Stomach (tissue), 9 donors: ENCODE data around the gene ELOVL5. TPM values are rescaled to one million over a fixed set of nuclear protein-coding genes. Genes with fewer than 3 reads are reported as not detected.

Source experiments
- DNase-seq, 2 donors: peaks; one replicate each; pipeline versions ENCODE4 v3.0.0 to v3.0.0-alpha.2; 2013 to 2019
- H3K27ac ChIP-seq, 5 donors: fragments of 200-600 bp in 4 of 5; sonication (generic) in 4 of 5; one replicate each; pipeline ENCODE4 v1.5.1; 2013 to 2019; ENCODE audit warnings: mild to moderate bottlenecking in 1 of 5, moderate library complexity in 1 of 5
- H3K27me3 ChIP-seq, 3 donors: fragments of 200-600 bp; sonication (generic); one replicate each; pipeline ENCODE4 v1.5.1; 2017 to 2019; ENCODE audit warnings: mixed run types in 1 of 3
- H3K36me3 ChIP-seq, 4 donors: fragments of 200-600 bp; sonication (generic); 1 replicate in 3 of 4; 2 replicates in 1 of 4; pipeline ENCODE4 v1.5.1; 2016 to 2019
- H3K4me1 ChIP-seq, 4 donors: fragments of 200-600 bp; sonication (generic); one replicate each; pipeline ENCODE4 v1.5.1; 2016 to 2019
- H3K4me3 ChIP-seq, 4 donors: fragments of 200-600 bp; sonication (generic) in 3 of 4; one replicate each; pipeline ENCODE4 v1.5.1; 2016 to 2019; ENCODE audit warnings: mild to moderate bottlenecking in 1 of 4
- H3K9me3 ChIP-seq, 4 donors: fragments of 200-600 bp; sonication (generic); one replicate each; pipeline ENCODE4 v1.5.1; 2016 to 2019
- EP300 ChIP-seq: sonication (generic); formaldehyde crosslinking; IDR thresholded peaks from one replicate; pipeline ENCODE4 v1.6.1; 2017; ENCODE audit warnings: antibody characterized with exemption
- POLR2A ChIP-seq, 4 donors: fragments of 450-650 bp; IDR thresholded peaks; one replicate each; pipeline ENCODE4 v1.6.1; 2016; ENCODE audit warnings: antibody characterized with exemption in 4 of 4, control low read depth in 2 of 4, mild to moderate bottlenecking in 1 of 4, moderate library complexity in 1 of 4
- POLR2AphosphoS5 ChIP-seq, 3 donors: sonication (generic); formaldehyde crosslinking; IDR thresholded peaks; one replicate each; pipeline ENCODE4 v1.6.1; 2016; ENCODE audit warnings: antibody characterized with exemption in 3 of 3
- WGBS, 5 donors: extraction: QIAGEN DNeasy Blood & Tissue Kit in 3 of 5; methylation state at CpG; one replicate each; pipeline versions ENCODE4 v1.1.5 to v1.1.7; 2013 to 2018; 5-methylcytosine and 5-hydroxymethylcytosine counted together
- intact Hi-C: fragments of 100-400 bp; cut with DNase I; formaldehyde crosslinking; loops from one replicate; pipeline ENCODE4 v1.15.1; 2023; ENCODE audit warnings: low total_unique reads
- polyA plus RNA-seq, 3 donors: library from polyadenylated mRNA; stranded (reverse); fragments of 200-250 nt; gene quantifications; one replicate each; pipeline ENCODE4 v1.2.3, GENCODE V29; 2013
- total RNA-seq, 5 donors: library from RNA; depleted of rRNA; stranded (reverse); fragments of >200 nt; gene quantifications; one replicate each; pipeline versions ENCODE4 v1.1.0 to v1.2.3, GENCODE V29; 2014 to 2016
- TF ChIP-seq, protein P1 (sequence below), 7 experiments: fragments of 450-650 bp in 4 of 7; fragments of 200-600 bp in 3 of 7; sonication (generic) in 3 of 7; IDR thresholded peaks; one replicate each; pipeline ENCODE4 v1.5.1; 2016 to 2019; ENCODE audit warnings: antibody characterized with exemption in 7 of 7, control low read depth in 2 of 7, mild to moderate bottlenecking in 1 of 7
- donor health status: healthy with polysubstance abuse.
- donor health status: Bipolar disorder and iron deficiency.
- donor health status: healthy.

Gene ELOVL5
- total and polyA plus RNA-seq, 8 donors: 2.6 to 57.8 (median 12.8) TPM

DNA sequence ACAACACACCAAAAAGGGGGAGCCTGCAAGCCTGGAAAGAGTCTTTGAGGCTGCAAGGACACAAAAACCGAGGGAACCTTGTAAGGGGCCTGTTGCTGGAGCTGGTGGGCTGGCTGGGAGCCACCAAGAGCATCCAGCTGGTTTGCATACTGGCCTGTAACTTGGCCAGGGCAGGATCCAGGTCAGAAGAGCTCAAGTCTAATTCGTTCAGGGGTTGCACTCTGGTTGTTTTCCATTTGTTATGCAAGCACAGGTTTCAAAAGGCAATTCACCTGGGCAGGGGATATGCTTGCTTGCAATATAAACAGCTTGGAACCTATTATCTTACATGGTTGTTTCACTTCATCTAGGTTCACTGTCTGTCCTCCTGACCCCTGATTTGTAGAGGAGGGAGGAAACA is 101.8 kb downstream of the ELOVL5 start:
- WGBS, 5 donors: 35 to 54% (median 46%) methylated on average over 2 of the region's 2 CpGs
- H3K27me3 ChIP-seq: no peaks in the 10 kb centered on the region

DNA sequence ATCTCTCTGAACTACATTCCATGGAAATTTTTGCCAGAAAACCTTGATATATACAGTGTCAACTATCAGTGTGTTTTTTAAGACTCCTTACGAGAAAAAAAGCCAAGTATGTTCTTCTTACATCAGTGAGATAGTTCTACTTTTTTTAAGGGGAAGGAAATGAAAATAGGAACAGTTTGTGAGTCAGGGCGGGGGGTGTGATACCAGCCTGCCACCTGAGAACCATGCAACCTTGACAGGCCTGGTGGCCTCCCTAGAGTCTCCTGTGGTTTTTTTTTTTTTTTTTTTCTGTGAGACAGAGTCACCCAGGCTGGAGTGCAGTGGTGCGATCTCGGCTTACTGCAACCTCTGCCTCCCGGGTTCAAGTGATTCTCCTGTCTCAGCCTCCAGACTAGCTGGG is 103.8 kb downstream of the ELOVL5 start:
- no peaks in the 10 kb centered on the region for H3K36me3 ChIP-seq
- H3K4me1 ChIP-seq: no peaks in the 10 kb centered on the region
- 58 to 86% (median 76%) methylated on average over 5 of the region's 5 CpGs for WGBS, 5 donors
- TF ChIP-seq POLR2AphosphoS5 (IDR thresholded peaks at IDR 0.05): no peak
- TF ChIP-seq, protein P1, sequence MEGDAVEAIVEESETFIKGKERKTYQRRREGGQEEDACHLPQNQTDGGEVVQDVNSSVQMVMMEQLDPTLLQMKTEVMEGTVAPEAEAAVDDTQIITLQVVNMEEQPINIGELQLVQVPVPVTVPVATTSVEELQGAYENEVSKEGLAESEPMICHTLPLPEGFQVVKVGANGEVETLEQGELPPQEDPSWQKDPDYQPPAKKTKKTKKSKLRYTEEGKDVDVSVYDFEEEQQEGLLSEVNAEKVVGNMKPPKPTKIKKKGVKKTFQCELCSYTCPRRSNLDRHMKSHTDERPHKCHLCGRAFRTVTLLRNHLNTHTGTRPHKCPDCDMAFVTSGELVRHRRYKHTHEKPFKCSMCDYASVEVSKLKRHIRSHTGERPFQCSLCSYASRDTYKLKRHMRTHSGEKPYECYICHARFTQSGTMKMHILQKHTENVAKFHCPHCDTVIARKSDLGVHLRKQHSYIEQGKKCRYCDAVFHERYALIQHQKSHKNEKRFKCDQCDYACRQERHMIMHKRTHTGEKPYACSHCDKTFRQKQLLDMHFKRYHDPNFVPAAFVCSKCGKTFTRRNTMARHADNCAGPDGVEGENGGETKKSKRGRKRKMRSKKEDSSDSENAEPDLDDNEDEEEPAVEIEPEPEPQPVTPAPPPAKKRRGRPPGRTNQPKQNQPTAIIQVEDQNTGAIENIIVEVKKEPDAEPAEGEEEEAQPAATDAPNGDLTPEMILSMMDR (IDR thresholded peaks at IDR 0.05): no peak
- no peak for TF ChIP-seq EP300
- peaks cover 0 to 3% (median 0%) of the 10 kb centered on the region in 4 donors for H3K9me3 ChIP-seq
- H3K27me3 ChIP-seq: no peaks in the 10 kb centered on the region
- no peak overlapping the region for H3K4me3 ChIP-seq
- peak overlapping the region in 2 of 5 donors; percentile 46 to 49 for H3K27ac ChIP-seq
- DNase-seq: peak in 1 of 2 donors; percentile 34
- intact Hi-C loops: no loop called here

More for the DNA sequence above, 101.8 kb downstream of the ELOVL5 start:
- Histone ChIP-seq H3K9me3 (no peaks in the 10 kb centered on the region), H3K36me3 (no peaks in the 10 kb centered on the region), H3K4me1 (no peaks in the 10 kb centered on the region), H3K27ac (no peak overlapping the region), H3K4me3 (no peak overlapping the region)
- intact Hi-C loops: no loop called here
- TF ChIP-seq, protein P1 (IDR thresholded peaks at IDR 0.05): no peak
- TF ChIP-seq POLR2A (IDR thresholded peaks at IDR 0.05) (no peak), POLR2AphosphoS5 (IDR thresholded peaks at IDR 0.05) (no peak), EP300 (no peak)
- no peak for DNase-seq

DNA sequence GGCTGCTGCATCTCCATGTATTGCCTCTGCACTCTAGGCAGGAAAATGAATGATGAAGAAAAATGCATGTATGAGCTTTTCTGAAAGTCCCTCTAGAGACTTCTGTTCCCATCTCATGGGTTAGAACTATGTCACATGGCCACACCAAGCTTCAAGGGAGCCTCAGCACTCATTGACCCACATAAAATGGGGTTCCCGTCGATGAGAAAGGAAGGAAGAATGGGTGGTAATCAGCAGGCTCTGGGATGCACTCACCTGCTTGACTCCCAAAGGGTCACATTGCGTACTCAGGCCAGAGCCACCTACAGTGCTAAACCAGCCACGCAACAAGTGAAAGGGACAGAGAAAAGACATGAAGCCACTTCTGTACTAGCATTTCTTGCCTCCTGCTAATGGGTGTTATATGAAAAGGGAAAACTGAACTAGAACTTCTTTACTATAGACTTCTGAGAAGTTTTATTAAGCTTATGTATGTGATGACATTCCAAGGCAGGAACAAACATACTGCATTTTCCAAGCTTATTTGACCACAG is 104.3 kb downstream of the ELOVL5 start:
- Histone ChIP-seq H3K36me3 (no peaks in the 10 kb centered on the region), H3K4me1 (no peaks in the 10 kb centered on the region), H3K9me3 (peaks cover 0 to 3% (median 0%) of the 10 kb centered on the region in 4 donors), H3K27ac (peak overlapping the region in 2 of 5 donors; percentile 46 to 49), H3K27me3 (no peaks in the 10 kb centered on the region), H3K4me3 (no peak overlapping the region)
- DNase-seq: no peak
- WGBS, 5 donors: 87 to 97% (median 91%) methylated on average over 4 of the region's 4 CpGs
- TF ChIP-seq POLR2A (IDR thresholded peaks at IDR 0.05) (no peak), EP300 (no peak), POLR2AphosphoS5 (IDR thresholded peaks at IDR 0.05) (no peak)
- TF ChIP-seq, protein P1 (IDR thresholded peaks at IDR 0.05): no peak
- intact Hi-C loops: no loop called here

DNA sequence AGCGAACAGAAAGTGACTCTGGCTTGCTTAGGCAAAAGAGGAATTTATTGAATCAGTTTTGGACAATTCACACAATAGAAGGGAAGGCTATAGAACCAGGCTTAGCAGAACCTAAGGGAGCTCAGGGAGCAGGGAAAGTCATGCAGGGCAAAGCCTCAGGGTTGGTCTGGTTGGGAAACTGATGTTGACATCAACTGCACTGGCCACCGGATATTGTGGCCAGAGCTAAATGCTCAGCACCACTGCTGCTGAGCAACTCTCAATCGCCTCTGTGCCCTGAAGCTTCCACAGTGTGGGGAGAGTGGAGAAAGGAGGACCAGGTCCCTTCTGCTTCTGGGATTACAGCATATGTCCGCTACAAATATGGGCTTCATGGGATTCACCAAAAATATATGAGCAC is 106.8 kb downstream of the ELOVL5 start:
- DNase-seq: no peak
- WGBS, 5 donors: 75 to 91% (median 86%) methylated on average over 4 of the region's 4 CpGs
- intact Hi-C loops: no loop called here
- Histone ChIP-seq H3K9me3 (peaks cover 0 to 3% (median 0%) of the 10 kb centered on the region in 4 donors), H3K27ac (peak overlapping the region in 1 of 5 donors; percentile 26), H3K4me3 (no peak overlapping the region), H3K4me1 (no peaks in the 10 kb centered on the region), H3K27me3 (no peaks in the 10 kb centered on the region), H3K36me3 (no peaks in the 10 kb centered on the region)
- TF ChIP-seq EP300: no peak
- TF ChIP-seq, protein P1 (IDR thresholded peaks at IDR 0.05): no peak
- TF ChIP-seq POLR2A (IDR thresholded peaks at IDR 0.05): no peak
- no peak for TF ChIP-seq POLR2AphosphoS5 (IDR thresholded peaks at IDR 0.05)
